Measurements from ENCODE around the gene FBXO42.
A peak's percentile ranks its signal among the peaks of the same experiment; 100 is the strongest.
"Not testable (repeated sequence)": the region's sequence is repeated elsewhere in the genome, so short reads cannot be mapped to it uniquely, and the experiment has no call there.

Gene FBXO42

GRCh38 chr1:16215882-16216753 lies 136.2 kb downstream of the FBXO42 start:
- peak; percentile 44 for DNase-seq (ENCODE audit: low read depth)
- H3K4me3 ChIP-seq (ENCODE audit: low read depth, low read length): peak overlapping the region; percentile 39
- in situ Hi-C loops (cut with HindIII; ENCODE audit: low sequenced_read_pairs): loop anchor here (5.0 kb wide), 1 partner anchor 89 kb away; no protein-coding TSS in a partner anchor
- no peak for TF ChIP-seq CTCF (IDR thresholded peaks at IDR 0.05; ENCODE audit: low read depth, low read length, missing control alignments)

- not testable (repeated sequence) for H3K4me3 ChIP-seq (ENCODE audit: low read depth, low read length); DNase-seq (ENCODE audit: low read depth)
- in situ Hi-C loops (cut with HindIII; ENCODE audit: low sequenced_read_pairs): loop anchor here (5.0 kb wide), 1 partner anchor 88 kb away; no protein-coding TSS in a partner anchor
Observed at GRCh38 chr1:16215240-16215639, 137.0 kb downstream of the FBXO42 start.

GRCh38 chr1:16213544-16213943 lies 138.7 kb downstream of the FBXO42 start:
- DNase-seq (ENCODE audit: low read depth); H3K4me3 ChIP-seq (ENCODE audit: low read depth, low read length); in situ Hi-C loops (cut with HindIII; ENCODE audit: low sequenced_read_pairs): not testable (repeated sequence)

GRCh38 chr1:16213013-16213412 lies 139.3 kb downstream of the FBXO42 start:
- TF ChIP-seq CTCF (IDR thresholded peaks at IDR 0.05; ENCODE audit: low read depth, low read length, missing control alignments): no peak
- no peak for DNase-seq (ENCODE audit: low read depth)
- no peak overlapping the region for H3K4me3 ChIP-seq (ENCODE audit: low read depth, low read length)
- in situ Hi-C loops (cut with HindIII; ENCODE audit: low sequenced_read_pairs): no loop called here

GRCh38 chr1:16212251-16212961 lies 139.9 kb downstream of the FBXO42 start, which contains the start of gene ARHGEF19:
Gene ARHGEF19 (minus strand): TSS chr1:16212652. CDS start chr1:16209054, 3,598 bp downstream.
- no peak for TF ChIP-seq CTCF (IDR thresholded peaks at IDR 0.05; ENCODE audit: low read depth, low read length, missing control alignments)
- in situ Hi-C loops (cut with HindIII; ENCODE audit: low sequenced_read_pairs): no loop called here
- DNase-seq (ENCODE audit: low read depth): no peak
- no peak within 1 kb of the TSS for H3K4me3 ChIP-seq (ENCODE audit: low read depth, low read length)

GRCh38 chr1:16211824-16212223 lies 140.5 kb downstream of the FBXO42 start:
- in situ Hi-C loops (cut with HindIII; ENCODE audit: low sequenced_read_pairs): no loop called here
- no peak for DNase-seq (ENCODE audit: low read depth)
- TF ChIP-seq CTCF (IDR thresholded peaks at IDR 0.05; ENCODE audit: low read depth, low read length, missing control alignments): no peak
- H3K4me3 ChIP-seq (ENCODE audit: low read depth, low read length): no peak overlapping the region

- no peak overlapping the region for H3K4me3 ChIP-seq (ENCODE audit: low read depth, low read length)
- in situ Hi-C loops (cut with HindIII; ENCODE audit: low sequenced_read_pairs): no loop called here
- DNase-seq (ENCODE audit: low read depth): no peak
- TF ChIP-seq CTCF (IDR thresholded peaks at IDR 0.05; ENCODE audit: low read depth, low read length, missing control alignments): no peak
Observed at GRCh38 chr1:16210581-16210980, 141.7 kb downstream of the FBXO42 start.
